Keratinocyte (primary cell): ENCODE data around the gene PRELID3B.

Experiments used
- EZH2 ChIP-seq: IDR thresholded peaks from one replicate; pipeline ENCODE4 v1.6.1; 2012; ENCODE audit warnings: inconsistent platforms, mild to moderate bottlenecking, low read length, moderate library complexity
- TF ChIP-seq, protein P1 (sequence below), 3 experiments: IDR thresholded peaks in 1 of 3; conservative IDR thresholded peaks in 1 of 3; optimal IDR thresholded peaks in 1 of 3; 2 replicates in 2 of 3; 3 replicates in 1 of 3; pipeline versions ENCODE3 to v1.5.1; 2011; ENCODE audit warnings: low read length in 3 of 3, mild to moderate bottlenecking in 3 of 3, moderate library complexity in 2 of 3, control low read depth in 1 of 3, inconsistent platforms in 1 of 3; ENCODE audit not compliant: insufficient read depth in 2 of 3; ENCODE audit errors: extremely low read depth in 1 of 3

GRCh38 chr20:59042796-59043631 lies 428 bp upstream of the PRELID3B start:
- TF ChIP-seq, protein P1, sequence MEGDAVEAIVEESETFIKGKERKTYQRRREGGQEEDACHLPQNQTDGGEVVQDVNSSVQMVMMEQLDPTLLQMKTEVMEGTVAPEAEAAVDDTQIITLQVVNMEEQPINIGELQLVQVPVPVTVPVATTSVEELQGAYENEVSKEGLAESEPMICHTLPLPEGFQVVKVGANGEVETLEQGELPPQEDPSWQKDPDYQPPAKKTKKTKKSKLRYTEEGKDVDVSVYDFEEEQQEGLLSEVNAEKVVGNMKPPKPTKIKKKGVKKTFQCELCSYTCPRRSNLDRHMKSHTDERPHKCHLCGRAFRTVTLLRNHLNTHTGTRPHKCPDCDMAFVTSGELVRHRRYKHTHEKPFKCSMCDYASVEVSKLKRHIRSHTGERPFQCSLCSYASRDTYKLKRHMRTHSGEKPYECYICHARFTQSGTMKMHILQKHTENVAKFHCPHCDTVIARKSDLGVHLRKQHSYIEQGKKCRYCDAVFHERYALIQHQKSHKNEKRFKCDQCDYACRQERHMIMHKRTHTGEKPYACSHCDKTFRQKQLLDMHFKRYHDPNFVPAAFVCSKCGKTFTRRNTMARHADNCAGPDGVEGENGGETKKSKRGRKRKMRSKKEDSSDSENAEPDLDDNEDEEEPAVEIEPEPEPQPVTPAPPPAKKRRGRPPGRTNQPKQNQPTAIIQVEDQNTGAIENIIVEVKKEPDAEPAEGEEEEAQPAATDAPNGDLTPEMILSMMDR (optimal IDR thresholded peaks at IDR 0.05 in 1 of 3, IDR thresholded peaks at IDR 0.05 in 1 of 3, conservative IDR thresholded peaks at IDR 0.05 in 1 of 3; ENCODE audit: extremely low read depth in 1 of 3, insufficient read depth in 2 of 3, low read length in 3 of 3): no peak
- no peak for TF ChIP-seq EZH2
